GM12878 (cell line): ENCODE data around the gene GPR4. TPM values are rescaled to one million over a fixed set of nuclear protein-coding genes. Genes with fewer than 3 reads are reported as not detected.

ENCODE experiments used
- CHD1 ChIP-seq: IDR thresholded peaks from 2 replicates; pipeline ENCODE4 v1.6.1; 2012; ENCODE audit warnings: low read depth, low read length, improper control_type of control experiment
- CHD2 ChIP-seq: IDR thresholded peaks from 2 replicates; pipeline ENCODE4 v1.6.1; 2011; ENCODE audit warnings: low read depth, low read length, improper control_type of control experiment, borderline replicate concordance
- CREB1 ChIP-seq: IDR thresholded peaks from 2 replicates; pipeline ENCODE4 v1.6.1; 2012; ENCODE audit warnings: low read depth, mild to moderate bottlenecking, inconsistent platforms
- CTCF ChIP-seq, 3 experiments: IDR thresholded peaks in 2 of 3; conservative IDR thresholded peaks in 1 of 3; 2 replicates each; pipeline ENCODE4 v1.5.1; 2011; ENCODE audit warnings: low read depth in 3 of 3, low read length in 3 of 3, mild to moderate bottlenecking in 3 of 3, control low read depth in 2 of 3, moderate library complexity in 2 of 3, inconsistent platforms in 1 of 3, mixed read lengths in 1 of 3; ENCODE audit not compliant: control insufficient read depth in 2 of 3, insufficient read depth in 1 of 3; ENCODE audit errors: extremely low read depth in 1 of 3
- EZH2 ChIP-seq: IDR thresholded peaks from 2 replicates; pipeline ENCODE4 v1.6.1; 2012; ENCODE audit warnings: low read depth, mild to moderate bottlenecking, control low read depth, inconsistent platforms, low read length, borderline replicate concordance; ENCODE audit not compliant: control insufficient read depth
- FOXM1 ChIP-seq: IDR thresholded peaks from 2 replicates; pipeline ENCODE4 v1.6.1; 2012; ENCODE audit warnings: low read depth, mild to moderate bottlenecking, inconsistent platforms, low read length, moderate library complexity
- IKZF2 ChIP-seq, 2 experiments: fragments of 450-650 bp; IDR thresholded peaks; 2 replicates each; pipeline ENCODE4 v1.6.1; 2017; ENCODE audit warnings: mild to moderate bottlenecking in 2 of 2, moderate library complexity in 2 of 2
- IRF5 ChIP-seq: fragments of 450-650 bp; IDR thresholded peaks from 2 replicates; pipeline ENCODE4 v1.6.1; 2017; ENCODE audit warnings: borderline replicate concordance
- JUNB ChIP-seq: IDR thresholded peaks from 2 replicates; pipeline ENCODE4 v1.6.1; 2016; ENCODE audit warnings: antibody characterized with exemption, mild to moderate bottlenecking
- LARP7 ChIP-seq: fragments of 450-650 bp; IDR thresholded peaks from 2 replicates; pipeline ENCODE4 v1.6.1; 2017; ENCODE audit warnings: mild to moderate bottlenecking
- MXI1 ChIP-seq: fragments of 150-350 bp; IDR thresholded peaks from 2 replicates; pipeline ENCODE4 v1.6.1; 2011; ENCODE audit warnings: low read depth, mild to moderate bottlenecking, inconsistent platforms, low read length, improper control_type of control experiment
- MYC ChIP-seq: IDR thresholded peaks from 2 replicates; pipeline ENCODE4 v1.6.1; 2011; ENCODE audit warnings: mild to moderate bottlenecking, low read length, moderate library complexity, inconsistent platforms; ENCODE audit not compliant: insufficient read depth, insufficient replicate concordance, insufficient read length, severe bottlenecking
- NR2C1 ChIP-seq: fragments of 450-650 bp; IDR thresholded peaks from 2 replicates; pipeline ENCODE4 v1.6.1; 2017; ENCODE audit warnings: antibody characterized with exemption, mild to moderate bottlenecking, moderate library complexity
- NRF1 ChIP-seq: conservative IDR thresholded peaks from 2 replicates; pipeline ENCODE4 v1.6.1; 2011; ENCODE audit warnings: mild to moderate bottlenecking, low read depth, low read length, improper control_type of control experiment
- PML ChIP-seq: IDR thresholded peaks from 2 replicates; pipeline ENCODE4 v1.6.1; 2012; ENCODE audit warnings: low read length, inconsistent platforms
- RELA ChIP-seq: fragments of 450-650 bp; IDR thresholded peaks from 2 replicates; pipeline ENCODE4 v1.8.0; 2014; ENCODE audit warnings: borderline replicate concordance; ENCODE audit not compliant: partially characterized antibody
- SP1 ChIP-seq: IDR thresholded peaks from one replicate; pipeline ENCODE4 v1.6.1; 2011; ENCODE audit warnings: low read depth, low read length
- SRF ChIP-seq, 2 experiments: IDR thresholded peaks; 2 replicates each; pipeline ENCODE4 v1.6.1; 2011; ENCODE audit warnings: low read depth in 2 of 2, low read length in 2 of 2, mild to moderate bottlenecking in 1 of 2, moderate library complexity in 1 of 2
- STAT3 ChIP-seq: IDR thresholded peaks from 2 replicates; pipeline ENCODE4 v1.6.1; 2011; ENCODE audit warnings: low read depth, low read length, improper control_type of control experiment
- SUZ12 ChIP-seq: fragments of 200-600 bp; sonication (generic); IDR thresholded peaks from one replicate; pipeline ENCODE4 v1.6.1; 2018; ENCODE audit warnings: antibody characterized with exemption, mild to moderate bottlenecking; ENCODE audit not compliant: unreplicated experiment
- USF1 ChIP-seq: IDR thresholded peaks from 2 replicates; pipeline ENCODE4 v1.6.1; 2011; ENCODE audit warnings: borderline replicate concordance, low read depth, mild to moderate bottlenecking, moderate library complexity, mixed read lengths, low read length; ENCODE audit not compliant: insufficient read depth; ENCODE audit errors: extremely low read length
- WRNIP1 ChIP-seq: IDR thresholded peaks from 2 replicates; pipeline ENCODE4 v1.6.1; 2011; ENCODE audit warnings: low read depth, low read length, improper control_type of control experiment, borderline replicate concordance
- ZZZ3 ChIP-seq: IDR thresholded peaks from 2 replicates; pipeline ENCODE4 v1.6.1; 2011; ENCODE audit warnings: low read depth; ENCODE audit not compliant: control insufficient read depth, insufficient read length
- polyA plus RNA-seq, 11 experiments: library from polyadenylated mRNA; depleted of rRNA in 4 of 11; unstranded in 6 of 11; stranded (reverse) in 5 of 11; fragments of >200 nt; fragmentation: Nextera tagmentation in 4 of 11; fragmentation: Illumina TruSeq in 1 of 11; extraction: Ambion mirVana in 4 of 11; extraction: Trizol in 1 of 11; gene quantifications; 1 replicate in 1 of 11; 2 replicates in 10 of 11; pipeline versions ENCODE4 v1.2.1 to v1.2.3, GENCODE V29; 2011 to 2016; ENCODE audit warnings: inconsistent platforms in 2 of 11, missing spikeins in 2 of 11, low read depth in 1 of 11
- total RNA-seq, 4 experiments: library from RNA; depleted of rRNA in 3 of 4; stranded (reverse); fragments of >200 nt in 3 of 4; fragmentation: Illumina TruSeq in 1 of 4; extraction: Trizol in 1 of 4; gene quantifications; 2 replicates each; pipeline versions ENCODE4 v1.2.1 to v1.2.3, GENCODE V29; 2013 to 2021
- TF ChIP-seq, protein P1 (sequence below): IDR thresholded peaks from 2 replicates; pipeline ENCODE4 v1.6.1; 2012; ENCODE audit warnings: low read depth, low read length, improper control_type of control experiment

Gene GPR4
- total and polyA plus RNA-seq, 10 of the 15 experiments (the other 5 are each of a cell fraction or from before 2014, with no cell fraction given): not detected

GRCh38 chr19:45584332-45585157 lies 17.5 kb downstream of the GPR4 start, which contains the start of gene OPA3 (continued):
- TF ChIP-seq IRF5: no peak
- TF ChIP-seq WRNIP1: no peak
- peak; percentile 41 for TF ChIP-seq USF1
- peak; percentile 67 for TF ChIP-seq MXI1
- TF ChIP-seq CREB1: peak; percentile 99
- TF ChIP-seq MYC: peak; percentile 38
- peak; percentile 83 to 92 for TF ChIP-seq SRF (IDR thresholded peaks at IDR 0.05; ENCODE audit: low read depth in 2 of 2, low read length in 2 of 2)
- TF ChIP-seq CTCF (IDR thresholded peaks at IDR 0.05 in 2 of 3, conservative IDR thresholded peaks at IDR 0.05 in 1 of 3; ENCODE audit: control insufficient read depth in 2 of 3, extremely low read depth in 1 of 3, insufficient read depth in 1 of 3, low read depth in 3 of 3, low read length in 3 of 3): no peak
- TF ChIP-seq LARP7: no peak
- no peak for TF ChIP-seq FOXM1
- TF ChIP-seq PML: peak; percentile 93
- peak; percentile 57 for TF ChIP-seq NRF1
- peak; percentile 96 for TF ChIP-seq SP1
- TF ChIP-seq NR2C1: peak; percentile 39; the same call in 1 of the 2 replicates
- TF ChIP-seq IKZF2 (IDR thresholded peaks at IDR 0.05): peak in 1 of 2 experiments; percentile 10; a peak in 1 of 4 replicates
- TF ChIP-seq CHD2: peak; percentile 92
- 0 out of 2 replicates have a peak, but pooled peaks have one; percentile 49 for TF ChIP-seq CHD1
- no peak for TF ChIP-seq SUZ12
- no peak for TF ChIP-seq STAT3
- no peak for TF ChIP-seq ZZZ3
- no peak for TF ChIP-seq JUNB
- no peak for TF ChIP-seq EZH2
- TF ChIP-seq RELA: no peak
- TF ChIP-seq, protein P1, sequence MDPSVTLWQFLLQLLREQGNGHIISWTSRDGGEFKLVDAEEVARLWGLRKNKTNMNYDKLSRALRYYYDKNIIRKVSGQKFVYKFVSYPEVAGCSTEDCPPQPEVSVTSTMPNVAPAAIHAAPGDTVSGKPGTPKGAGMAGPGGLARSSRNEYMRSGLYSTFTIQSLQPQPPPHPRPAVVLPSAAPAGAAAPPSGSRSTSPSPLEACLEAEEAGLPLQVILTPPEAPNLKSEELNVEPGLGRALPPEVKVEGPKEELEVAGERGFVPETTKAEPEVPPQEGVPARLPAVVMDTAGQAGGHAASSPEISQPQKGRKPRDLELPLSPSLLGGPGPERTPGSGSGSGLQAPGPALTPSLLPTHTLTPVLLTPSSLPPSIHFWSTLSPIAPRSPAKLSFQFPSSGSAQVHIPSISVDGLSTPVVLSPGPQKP: peak; percentile 50; the same call in 1 of the 2 replicates
